ENCODE measurements around the gene EPN2. TPM values are rescaled to one million over a fixed set of nuclear protein-coding genes. Genes with fewer than 3 reads are reported as not detected.

Gene EPN2
- total and polyA plus RNA-seq, 2 donors (not counting 1 experiment from before 2014, with no cell fraction given), result 23.8 to 36.0 TPM

GRCh38 chr17:19311421-19312215 is 74.5 kb downstream of the EPN2 start:
- Histone ChIP-seq H3K4me3 (replicated peaks in 1 of 4; ENCODE audit: control extremely low read depth in 1 of 4, insufficient read depth in 1 of 4, low read depth in 3 of 4, low read length in 4 of 4) (no peak overlapping the region), H3K36me3 (ENCODE audit: control insufficient read depth, insufficient read depth, low read length) (peaks cover 6% of the 10 kb centered on the region), H3K27me3 (ENCODE audit: control insufficient read depth, insufficient read depth, low read length) (no peaks in the 10 kb centered on the region), H4K20me1 (ENCODE audit: control insufficient read depth, extremely low read depth, insufficient read depth, low read length) (no peaks in the 10 kb centered on the region), H3K9ac (ENCODE audit: insufficient read depth, low read length) (no peak overlapping the region), H3K4me1 (ENCODE audit: control insufficient read depth, extremely low read depth, insufficient read depth, low read length) (peaks cover 2% of the 10 kb centered on the region), H2AFZ (ENCODE audit: low read length) (no peak overlapping the region), H3K9me3 (ENCODE audit: control insufficient read depth, insufficient read depth, low read depth, low read length) (no peaks in the 10 kb centered on the region), H3K79me2 (ENCODE audit: control insufficient read depth, insufficient read depth, low read length) (no peaks in the 10 kb centered on the region), H3K27ac (ENCODE audit: insufficient read depth, low read length) (no peak overlapping the region), H3K4me2 (ENCODE audit: extremely low read depth, insufficient read depth, low read length) (no peak overlapping the region)
- TF ChIP-seq EZH2 (IDR thresholded peaks at IDR 0.05; ENCODE audit: low read length, missing control alignments) (no peak), CTCF (conservative IDR thresholded peaks at IDR 0.05 in 1 of 2, IDR thresholded peaks at IDR 0.05 in 1 of 2; ENCODE audit: low read depth in 1 of 2, low read length in 2 of 2) (no peak)
- DNase-seq (ENCODE audit: low read depth in 2 of 2), result peak in 1 of 2 donors; percentile 40

DNA sequence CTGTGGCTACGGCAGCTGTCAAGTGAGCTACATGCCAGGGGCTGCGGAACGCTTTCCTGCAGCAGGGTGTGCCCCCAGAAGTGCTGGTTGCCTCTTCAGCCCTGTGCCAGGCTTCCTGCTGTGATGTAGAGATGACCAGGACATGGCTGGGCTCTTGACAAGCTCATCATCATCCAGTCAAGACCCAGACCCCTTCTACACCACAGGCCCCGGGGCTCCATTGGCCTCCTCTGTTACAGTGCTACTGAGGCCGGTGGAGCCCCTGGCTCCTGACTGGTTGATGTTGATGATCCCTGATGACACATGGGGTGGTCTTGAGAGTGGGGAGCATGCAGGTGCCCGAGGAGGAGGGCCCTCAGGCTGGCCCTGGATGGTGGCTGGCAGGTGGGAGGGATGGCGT is 75.2 kb downstream of the EPN2 start:
- no peak for TF ChIP-seq CTCF (conservative IDR thresholded peaks at IDR 0.05 in 1 of 2, IDR thresholded peaks at IDR 0.05 in 1 of 2; ENCODE audit: low read depth in 1 of 2, low read length in 2 of 2)
- no peak for TF ChIP-seq EZH2 (IDR thresholded peaks at IDR 0.05; ENCODE audit: low read length, missing control alignments)
- H3K4me2 ChIP-seq (ENCODE audit: extremely low read depth, insufficient read depth, low read length), result no peak overlapping the region
- no peak overlapping the region for H3K27ac ChIP-seq (ENCODE audit: insufficient read depth, low read length)

DNA sequence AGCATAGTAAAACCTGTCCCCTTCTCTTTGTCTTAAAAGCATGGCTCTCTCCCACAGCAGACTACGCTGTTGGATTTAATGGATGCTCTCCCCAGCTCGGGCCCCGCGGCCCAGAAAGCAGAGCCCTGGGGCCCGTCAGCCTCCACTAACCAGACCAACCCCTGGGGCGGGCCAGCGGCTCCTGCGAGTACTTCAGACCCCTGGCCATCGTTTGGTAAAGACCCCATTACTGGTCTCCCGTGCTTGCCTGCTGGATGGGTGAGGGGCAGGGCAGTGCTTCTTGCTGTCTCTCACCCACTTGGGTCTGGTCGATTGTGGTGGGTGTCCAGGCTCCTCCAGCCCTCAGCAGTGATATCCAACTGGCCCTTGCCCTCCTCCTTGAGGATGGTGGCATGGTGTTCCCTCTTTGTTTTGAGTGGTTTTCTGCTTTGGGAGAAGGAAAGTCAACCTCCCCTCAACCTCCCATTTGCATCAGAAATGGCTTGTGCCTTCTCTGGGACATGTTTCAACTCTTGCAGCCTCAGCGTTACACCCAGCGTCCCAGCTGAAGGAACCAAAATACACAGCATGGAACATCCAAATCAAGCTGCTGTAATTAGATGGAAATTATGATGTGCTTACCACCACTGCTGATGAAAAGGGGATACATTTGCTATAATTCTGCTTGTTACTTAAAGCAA is 76.0 kb downstream of the EPN2 start:
- H3K9me3 ChIP-seq (ENCODE audit: control insufficient read depth, insufficient read depth, low read depth, low read length), result no peaks in the 10 kb centered on the region
- no peak for TF ChIP-seq CTCF (conservative IDR thresholded peaks at IDR 0.05 in 1 of 2, IDR thresholded peaks at IDR 0.05 in 1 of 2; ENCODE audit: low read depth in 1 of 2, low read length in 2 of 2)
- no peak for TF ChIP-seq EZH2 (IDR thresholded peaks at IDR 0.05; ENCODE audit: low read length, missing control alignments)
- no peak overlapping the region for H3K9ac ChIP-seq (ENCODE audit: insufficient read depth, low read length)
- no peaks in the 10 kb centered on the region for H3K27me3 ChIP-seq (ENCODE audit: control insufficient read depth, insufficient read depth, low read length)
- H3K4me2 ChIP-seq (ENCODE audit: extremely low read depth, insufficient read depth, low read length), result no peak overlapping the region
- H3K36me3 ChIP-seq (ENCODE audit: control insufficient read depth, insufficient read depth, low read length), result peaks cover 9% of the 10 kb centered on the region
- no peak overlapping the region for H3K27ac ChIP-seq (ENCODE audit: insufficient read depth, low read length)
- DNase-seq (ENCODE audit: low read depth in 2 of 2), result no peak
- H2AFZ ChIP-seq (ENCODE audit: low read length), result no peak overlapping the region
- peaks cover 6% of the 10 kb centered on the region for H3K4me1 ChIP-seq (ENCODE audit: control insufficient read depth, extremely low read depth, insufficient read depth, low read length)
- H3K79me2 ChIP-seq (ENCODE audit: control insufficient read depth, insufficient read depth, low read length), result no peaks in the 10 kb centered on the region
- no peak overlapping the region for H3K4me3 ChIP-seq (replicated peaks in 1 of 4; ENCODE audit: control extremely low read depth in 1 of 4, insufficient read depth in 1 of 4, low read depth in 3 of 4, low read length in 4 of 4)
- no peaks in the 10 kb centered on the region for H4K20me1 ChIP-seq (ENCODE audit: control insufficient read depth, extremely low read depth, insufficient read depth, low read length)

More for the DNA sequence above, 75.2 kb downstream of the EPN2 start:
- H3K79me2 ChIP-seq (ENCODE audit: control insufficient read depth, insufficient read depth, low read length), result no peaks in the 10 kb centered on the region
- no peaks in the 10 kb centered on the region for H3K9me3 ChIP-seq (ENCODE audit: control insufficient read depth, insufficient read depth, low read depth, low read length)
- H3K9ac ChIP-seq (ENCODE audit: insufficient read depth, low read length), result no peak overlapping the region
- no peak for DNase-seq (ENCODE audit: low read depth in 2 of 2)
- H4K20me1 ChIP-seq (ENCODE audit: control insufficient read depth, extremely low read depth, insufficient read depth, low read length), result no peaks in the 10 kb centered on the region
- H3K36me3 ChIP-seq (ENCODE audit: control insufficient read depth, insufficient read depth, low read length), result peaks cover 6% of the 10 kb centered on the region
- H3K4me3 ChIP-seq (replicated peaks in 1 of 4; ENCODE audit: control extremely low read depth in 1 of 4, insufficient read depth in 1 of 4, low read depth in 3 of 4, low read length in 4 of 4), result no peak overlapping the region
- H3K27me3 ChIP-seq (ENCODE audit: control insufficient read depth, insufficient read depth, low read length), result no peaks in the 10 kb centered on the region
- peaks cover 2% of the 10 kb centered on the region for H3K4me1 ChIP-seq (ENCODE audit: control insufficient read depth, extremely low read depth, insufficient read depth, low read length)
- no peak overlapping the region for H2AFZ ChIP-seq (ENCODE audit: low read length)
